ENCODE results near the gene PCDHGB6.
A peak's percentile ranks its signal among the peaks of the same experiment; 100 is the strongest.

Gene PCDHGB6

GRCh38 chr5:141371572-141372475 lies 36.0 kb upstream of the PCDHGB6 start (continued):
- TF ChIP-seq ZBTB49 (tag by site-specific recombination; IDR thresholded peaks at IDR 0.05; ENCODE audit: low read depth) (no peak), ZIC2 (tag by site-specific recombination; IDR thresholded peaks at IDR 0.05) (no peak), ZBTB8A (tag by site-specific recombination; IDR thresholded peaks at IDR 0.05) (no peak)

- no peaks in the 10 kb centered on the region; the same call in 1 of the 2 replicates for H3K9me3 ChIP-seq (ENCODE audit: control insufficient read depth, insufficient read depth, low read depth, low read length)
- no peaks in the 10 kb centered on the region for H3K36me3 ChIP-seq (ENCODE audit: control insufficient read depth in 2 of 2, insufficient read depth in 1 of 2, low read length in 2 of 2)
- H3K4me3 ChIP-seq (ENCODE audit: low read depth, low read length): no peak within 1 kb of the TSS
- TF ChIP-seq ZNF530 (tag by site-specific recombination; IDR thresholded peaks at IDR 0.05; ENCODE audit: low read depth) (no peak), MZF1 (tag by site-specific recombination; IDR thresholded peaks at IDR 0.05; ENCODE audit: borderline replicate concordance) (no peak), ZNF366 (tag by site-specific recombination; conservative IDR thresholded peaks at IDR 0.05) (no peak), INSM2 (tag by site-specific recombination; IDR thresholded peaks at IDR 0.05) (no peak), REPIN1 (tag by site-specific recombination; IDR thresholded peaks at IDR 0.05; ENCODE audit: low read depth) (no peak), ZNF654 (tag by site-specific recombination; IDR thresholded peaks at IDR 0.05; ENCODE audit: low read depth) (peak; percentile 48), KLF9 (tag by site-specific recombination; IDR thresholded peaks at IDR 0.05; ENCODE audit: low read depth) (no peak), ZNF707 (tag by site-specific recombination; IDR thresholded peaks at IDR 0.05) (no peak), ZNF2 (tag by site-specific recombination; IDR thresholded peaks at IDR 0.05) (0 out of 2 replicates have a peak, but pooled peaks have one; percentile 45)
- no peaks in the 10 kb centered on the region for H3K4me1 ChIP-seq (ENCODE audit: control insufficient read depth, insufficient read depth, low read length)
- CTCF ChIA-PET: interaction anchor here (0.5 to 3.3 kb wide), 20 partner anchors 18 to 591 kb away, joined by 3 to 14 read pairs (median 4); partner anchors contain the start of genes PCDHB11, PCDHB15, PCDHGA11 and PCDHGA8
- POLR2A ChIA-PET: no interaction called here
- H3K27ac ChIP-seq (ENCODE audit: extremely low read depth, low read depth, low read length): no peak within 1 kb of the TSS
Measured at GRCh38 chr5:141373673-141374317, 34.0 kb upstream of the PCDHGB6 start, which contains the start of gene PCDHGA6. PCDHGA6 (plus strand) TSS chr5:141373891; CDS start chr5:141374084, 193 bp downstream.

- CTCF ChIA-PET: interaction anchor here (0.6 to 3.3 kb wide), 15 partner anchors 13 to 1614 kb away, joined by 3 to 14 read pairs (median 4); partner anchors contain the start of genes PCDHB11, PCDHB15, PCDHGA11 and PCDHGA8
- H3K36me3 ChIP-seq (ENCODE audit: control insufficient read depth in 2 of 2, insufficient read depth in 1 of 2, low read length in 2 of 2): no peaks in the 10 kb centered on the region
- H3K27ac ChIP-seq (ENCODE audit: extremely low read depth, low read depth, low read length): no peak overlapping the region
- POLR2A ChIA-PET: no interaction called here
- H3K4me1 ChIP-seq (ENCODE audit: control insufficient read depth, insufficient read depth, low read length): no peaks in the 10 kb centered on the region
- no peaks in the 10 kb centered on the region; the same call in 1 of the 2 replicates for H3K9me3 ChIP-seq (ENCODE audit: control insufficient read depth, insufficient read depth, low read depth, low read length)
- H3K4me3 ChIP-seq (ENCODE audit: low read depth, low read length): no peak overlapping the region
- no peak for TF ChIP-seq PATZ1 (tag by site-specific recombination; IDR thresholded peaks at IDR 0.05)
- TF ChIP-seq ZNF394 (tag by site-specific recombination; IDR thresholded peaks at IDR 0.05; ENCODE audit: borderline replicate concordance): no peak
- TF ChIP-seq ZBTB1 (tag by site-specific recombination; IDR thresholded peaks at IDR 0.05): no peak
- no peak for TF ChIP-seq FEZF1 (tag by site-specific recombination; IDR thresholded peaks at IDR 0.05)
- TF ChIP-seq ZSCAN23 (tag by site-specific recombination; IDR thresholded peaks at IDR 0.05): no peak
- TF ChIP-seq ZNF274 (IDR thresholded peaks at IDR 0.05; ENCODE audit: low read length): no peak
- TF ChIP-seq ZNF274 (tag by site-specific recombination; IDR thresholded peaks at IDR 0.05; ENCODE audit: borderline replicate concordance): no peak
- no peak for TF ChIP-seq ZNF18 (tag by site-specific recombination; IDR thresholded peaks at IDR 0.05)
- TF ChIP-seq ZNF140 (tag by site-specific recombination; IDR thresholded peaks at IDR 0.05): no peak
- TF ChIP-seq ZNF548 (tag by site-specific recombination; IDR thresholded peaks at IDR 0.05): no peak
- TF ChIP-seq ZNF169 (tag by site-specific recombination; IDR thresholded peaks at IDR 0.05): no peak
- no peak for TF ChIP-seq GLIS1 (tag by site-specific recombination; IDR thresholded peaks at IDR 0.05)
- TF ChIP-seq ZNF223 (tag by site-specific recombination; IDR thresholded peaks at IDR 0.05): no peak
Measured at GRCh38 chr5:141374627-141375026, 33.2 kb upstream of the PCDHGB6 start.
